DND-41 (cell line): ENCODE results near the gene ZNF160.

ENCODE experiments used
- CTCF ChIP-seq: IDR thresholded peaks from 2 replicates; pipeline ENCODE4 v1.5.1; 2012; ENCODE audit warnings: borderline replicate concordance, low read length, moderate library complexity, mild to moderate bottlenecking; ENCODE audit not compliant: poor library complexity, severe bottlenecking; ENCODE audit errors: extremely low read depth
- EZH2 ChIP-seq: IDR thresholded peaks from 3 replicates; pipeline ENCODE4 v1.6.1; 2012; ENCODE audit warnings: borderline replicate concordance, low read depth, mild to moderate bottlenecking, moderate library complexity, low read length, inconsistent platforms; ENCODE audit not compliant: severe bottlenecking

- TF ChIP-seq CTCF (no peak), EZH2 (no peak)
Measured at GRCh38 chr19:53068199-53068598, 35.0 kb downstream of the ZNF160 start.
